Esophagus squamous epithelium (tissue), 4 donors: ENCODE results near the gene STEAP4.

Experiments used
- POLR2A ChIP-seq, 4 donors: fragments of 450-650 bp; IDR thresholded peaks; one replicate each; pipeline ENCODE4 v1.6.1; 2017; ENCODE audit warnings: antibody characterized with exemption in 4 of 4, mild to moderate bottlenecking in 4 of 4, moderate library complexity in 3 of 4
- TF ChIP-seq, protein P1 (sequence below), 6 experiments: fragments of 450-650 bp in 4 of 6; fragments of 200-600 bp in 2 of 6; sonication (generic) in 2 of 6; IDR thresholded peaks; one replicate each; pipeline ENCODE4 v1.5.1; 2016 to 2019; ENCODE audit warnings: antibody characterized with exemption in 6 of 6, mild to moderate bottlenecking in 4 of 6, moderate library complexity in 4 of 6

DNA sequence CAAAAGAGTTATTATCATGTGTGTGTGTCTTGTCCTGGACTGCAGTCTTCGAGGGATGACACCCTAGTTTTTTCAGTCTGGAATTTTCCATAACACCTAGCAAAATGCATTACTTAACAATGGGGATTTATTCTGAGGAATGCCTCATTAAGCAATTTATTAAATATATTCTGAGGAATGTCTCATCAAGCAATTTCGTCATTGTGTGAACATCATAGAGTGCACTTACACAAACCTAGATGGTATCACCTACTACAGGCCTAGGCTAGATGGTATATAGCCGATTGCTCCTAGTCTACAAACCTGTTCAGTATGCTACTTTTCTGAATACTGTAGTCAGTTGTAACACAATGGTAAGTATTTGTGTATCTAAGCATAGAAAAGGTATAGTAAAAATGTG lies 1.1 kb upstream of the STEAP4 start:
- TF ChIP-seq, protein P1, sequence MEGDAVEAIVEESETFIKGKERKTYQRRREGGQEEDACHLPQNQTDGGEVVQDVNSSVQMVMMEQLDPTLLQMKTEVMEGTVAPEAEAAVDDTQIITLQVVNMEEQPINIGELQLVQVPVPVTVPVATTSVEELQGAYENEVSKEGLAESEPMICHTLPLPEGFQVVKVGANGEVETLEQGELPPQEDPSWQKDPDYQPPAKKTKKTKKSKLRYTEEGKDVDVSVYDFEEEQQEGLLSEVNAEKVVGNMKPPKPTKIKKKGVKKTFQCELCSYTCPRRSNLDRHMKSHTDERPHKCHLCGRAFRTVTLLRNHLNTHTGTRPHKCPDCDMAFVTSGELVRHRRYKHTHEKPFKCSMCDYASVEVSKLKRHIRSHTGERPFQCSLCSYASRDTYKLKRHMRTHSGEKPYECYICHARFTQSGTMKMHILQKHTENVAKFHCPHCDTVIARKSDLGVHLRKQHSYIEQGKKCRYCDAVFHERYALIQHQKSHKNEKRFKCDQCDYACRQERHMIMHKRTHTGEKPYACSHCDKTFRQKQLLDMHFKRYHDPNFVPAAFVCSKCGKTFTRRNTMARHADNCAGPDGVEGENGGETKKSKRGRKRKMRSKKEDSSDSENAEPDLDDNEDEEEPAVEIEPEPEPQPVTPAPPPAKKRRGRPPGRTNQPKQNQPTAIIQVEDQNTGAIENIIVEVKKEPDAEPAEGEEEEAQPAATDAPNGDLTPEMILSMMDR (IDR thresholded peaks at IDR 0.05): no peak
- TF ChIP-seq POLR2A (IDR thresholded peaks at IDR 0.05): no peak
